ENCODE measurements around the gene ATP5F1D.

ATP5F1D gene

GRCh38 chr19:1220976-1221903, 20.3 kb upstream of the ATP5F1D start:
- peak; percentile 71 for DNase-seq (ENCODE audit: low spot score)

GRCh38 chr19:1221904-1222255, 19.7 kb upstream of the ATP5F1D start:
- no peak for DNase-seq (ENCODE audit: low spot score)

DNA sequence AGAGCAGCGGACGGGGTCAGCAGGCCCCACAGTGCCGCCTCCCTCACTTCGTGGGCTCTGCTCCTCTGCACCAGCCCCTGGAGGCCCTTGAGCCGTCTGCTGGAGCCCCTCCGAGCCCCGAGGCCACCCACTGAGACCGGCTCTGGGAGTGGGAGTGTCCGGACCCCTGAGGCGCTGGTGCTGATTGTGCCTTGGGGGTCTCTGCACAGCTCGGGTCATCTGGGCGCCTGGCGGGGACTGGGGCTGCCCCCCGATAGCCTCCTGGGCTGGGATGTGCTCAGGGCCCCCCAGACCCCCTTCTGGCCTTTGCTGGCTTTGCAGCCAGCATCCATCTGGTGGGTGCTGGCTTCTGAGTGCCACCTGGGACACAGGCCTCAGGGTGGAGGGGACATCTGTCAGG, 19.2 kb upstream of the ATP5F1D start:
- DNase-seq (ENCODE audit: low spot score) = no peak

DNA sequence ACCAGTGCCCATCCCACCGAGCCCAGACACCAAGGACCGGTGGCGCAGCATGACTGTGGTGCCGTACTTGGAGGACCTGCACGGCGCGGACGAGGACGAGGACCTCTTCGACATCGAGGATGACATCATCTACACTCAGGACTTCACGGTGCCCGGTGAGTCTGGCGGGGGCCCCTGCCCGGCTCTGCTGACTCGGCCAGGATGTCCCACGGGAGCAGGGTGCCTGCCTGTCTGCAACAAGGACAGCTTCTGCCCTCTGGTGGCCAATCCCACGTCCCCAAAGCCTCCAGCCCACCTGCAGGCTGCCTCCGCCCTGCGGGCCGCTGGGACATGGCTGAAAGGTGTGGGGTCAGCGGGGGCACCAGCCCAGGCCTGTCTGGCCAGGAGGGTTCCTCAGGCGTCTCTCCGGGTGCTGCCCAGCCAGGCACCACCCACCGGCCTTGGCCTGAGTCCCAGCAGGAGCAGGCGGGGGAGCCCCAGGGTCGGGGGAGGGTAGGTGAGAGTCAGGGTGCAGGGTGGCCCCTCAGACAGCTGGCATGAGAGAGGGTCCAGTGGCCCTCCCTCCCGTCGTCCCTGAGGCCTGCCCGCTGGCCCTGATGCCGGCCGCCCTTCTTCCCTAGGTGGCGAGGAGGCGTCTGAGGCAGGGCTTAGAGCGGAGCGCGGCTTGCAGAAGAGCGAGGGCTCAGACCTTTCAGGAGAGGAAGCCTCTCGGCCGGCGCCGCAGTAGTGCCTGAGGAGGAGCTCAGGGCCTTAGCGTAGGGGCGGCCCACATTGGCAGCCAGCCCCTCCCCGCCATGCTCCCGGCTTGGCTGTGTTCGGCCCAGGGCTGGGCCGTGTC, 18.3 kb upstream of the ATP5F1D start:
- peak; percentile 69 for DNase-seq (ENCODE audit: low spot score)

DNA sequence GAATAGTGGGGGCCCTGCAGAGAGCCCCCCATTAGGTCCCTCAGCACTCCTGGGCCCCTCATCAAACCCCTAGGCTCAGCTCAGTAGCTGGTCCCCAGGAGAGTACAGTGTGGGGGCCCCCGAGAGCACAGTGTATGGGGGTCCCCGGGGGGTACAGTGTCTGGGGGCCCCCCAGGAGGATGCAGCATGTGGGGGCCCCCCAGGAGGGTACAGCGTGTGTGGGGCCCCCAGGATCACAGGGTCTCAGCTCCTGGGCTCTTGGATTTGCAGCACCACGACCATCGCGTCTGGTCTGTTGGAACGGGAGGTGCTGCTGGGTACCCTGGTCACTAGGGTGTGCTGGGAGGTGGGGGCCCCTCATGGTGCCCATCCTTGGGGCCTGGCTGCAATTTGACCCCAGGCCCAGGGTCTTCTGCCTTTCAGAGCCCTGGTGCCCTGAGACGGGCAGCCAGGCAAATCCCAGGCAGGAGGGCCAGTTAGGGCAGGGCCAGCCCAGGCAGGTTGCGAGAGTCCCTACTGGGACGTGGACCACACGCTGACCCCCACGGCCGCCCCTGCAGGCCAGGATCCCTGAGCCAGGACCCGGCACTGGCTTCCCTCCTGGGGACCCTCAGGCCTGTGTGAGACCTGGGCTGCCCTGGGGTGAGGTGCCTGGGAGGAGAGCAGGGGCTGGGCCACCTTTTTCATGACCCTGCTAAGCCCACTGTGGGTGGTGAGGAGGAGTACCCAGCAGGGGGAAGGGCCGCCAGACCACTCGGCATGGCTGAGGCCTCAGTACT, 17.3 kb upstream of the ATP5F1D start:
- DNase-seq (ENCODE audit: low spot score) = no peak

GRCh38 chr19:1224847-1225246, 16.7 kb upstream of the ATP5F1D start:
- no peak for DNase-seq (ENCODE audit: low spot score)

DNA sequence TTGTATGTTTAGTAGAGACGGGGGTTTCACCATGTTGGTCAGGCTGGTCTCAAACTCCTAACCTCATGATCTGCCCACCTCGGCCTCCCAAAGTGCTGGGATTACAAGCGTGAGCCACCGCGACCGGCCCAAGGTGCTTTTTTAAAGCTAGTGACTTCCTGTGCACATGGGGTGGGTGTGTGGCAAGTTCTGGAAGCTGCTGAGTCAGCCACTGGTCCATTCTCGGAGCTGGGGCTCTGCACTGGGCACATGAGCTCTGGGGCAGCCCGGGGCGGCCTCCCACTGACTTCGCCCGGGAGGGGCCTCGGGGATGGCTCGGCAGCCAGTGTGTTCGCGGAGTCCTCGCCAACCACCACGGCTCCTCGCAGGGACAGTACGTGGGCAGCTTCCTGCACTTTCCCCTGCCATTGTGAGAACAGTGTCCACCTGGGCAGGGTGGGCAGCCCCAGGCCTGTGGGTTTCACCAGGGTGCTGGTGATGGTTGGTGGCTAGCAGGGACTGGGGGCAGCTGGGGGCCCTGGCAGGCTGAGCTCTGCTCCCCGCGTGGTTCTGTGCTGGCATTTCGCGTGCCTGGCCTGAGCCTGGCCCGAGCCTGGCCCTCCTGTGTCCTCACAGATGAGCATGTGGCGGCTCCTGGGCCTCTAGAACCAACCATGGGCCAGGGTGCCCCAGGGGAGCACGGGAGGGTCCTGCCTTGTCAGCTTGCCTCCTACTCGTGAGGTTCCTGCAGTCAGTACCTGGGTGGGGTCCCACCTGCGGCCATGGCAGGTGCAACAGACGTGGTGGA, 15.9 kb upstream of the ATP5F1D start:
- DNase-seq (ENCODE audit: low spot score) = no peak

GRCh38 chr19:1226227-1226518, 15.4 kb upstream of the ATP5F1D start:
- no peak for DNase-seq (ENCODE audit: low spot score)

DNA sequence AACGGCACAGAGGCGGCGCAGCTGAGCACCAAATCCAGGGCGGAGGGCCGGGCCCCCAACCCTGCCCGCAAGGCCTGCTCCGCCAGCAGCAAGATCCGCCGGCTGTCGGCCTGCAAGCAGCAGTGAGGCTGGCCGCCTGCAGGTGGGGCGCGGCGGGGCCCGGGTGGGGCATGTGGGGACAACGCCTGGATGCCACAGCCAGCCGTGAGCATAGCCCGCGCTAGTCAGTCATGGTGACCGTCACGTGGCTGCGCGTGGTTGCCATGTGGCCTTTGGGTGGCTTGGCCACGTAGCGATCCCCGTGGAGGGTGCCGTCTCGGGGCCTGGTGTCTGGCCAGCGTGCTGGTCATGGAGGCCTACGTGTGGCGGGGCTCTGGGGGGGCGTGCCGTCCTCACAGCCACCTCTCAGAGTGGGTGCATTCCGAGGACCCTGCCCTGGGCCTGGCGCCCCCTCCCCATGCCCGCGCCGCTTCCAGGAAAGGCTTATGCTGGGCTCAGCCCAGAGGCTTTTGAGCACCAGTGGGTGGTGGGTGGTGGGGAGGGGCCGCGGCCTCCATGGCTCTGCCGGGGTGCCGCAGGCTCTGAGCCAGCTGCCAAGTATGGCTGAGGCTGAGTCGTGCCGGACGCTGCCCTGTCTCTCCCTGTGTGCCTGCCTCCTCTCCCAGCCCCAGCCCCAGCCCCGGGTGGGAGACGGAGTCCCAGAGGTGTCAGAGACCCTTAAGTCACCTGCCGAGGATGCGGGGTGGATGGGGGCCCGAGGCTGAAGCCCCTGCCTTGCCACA, 14.8 kb upstream of the ATP5F1D start:
- DNase-seq (ENCODE audit: low spot score) = no peak

DNA sequence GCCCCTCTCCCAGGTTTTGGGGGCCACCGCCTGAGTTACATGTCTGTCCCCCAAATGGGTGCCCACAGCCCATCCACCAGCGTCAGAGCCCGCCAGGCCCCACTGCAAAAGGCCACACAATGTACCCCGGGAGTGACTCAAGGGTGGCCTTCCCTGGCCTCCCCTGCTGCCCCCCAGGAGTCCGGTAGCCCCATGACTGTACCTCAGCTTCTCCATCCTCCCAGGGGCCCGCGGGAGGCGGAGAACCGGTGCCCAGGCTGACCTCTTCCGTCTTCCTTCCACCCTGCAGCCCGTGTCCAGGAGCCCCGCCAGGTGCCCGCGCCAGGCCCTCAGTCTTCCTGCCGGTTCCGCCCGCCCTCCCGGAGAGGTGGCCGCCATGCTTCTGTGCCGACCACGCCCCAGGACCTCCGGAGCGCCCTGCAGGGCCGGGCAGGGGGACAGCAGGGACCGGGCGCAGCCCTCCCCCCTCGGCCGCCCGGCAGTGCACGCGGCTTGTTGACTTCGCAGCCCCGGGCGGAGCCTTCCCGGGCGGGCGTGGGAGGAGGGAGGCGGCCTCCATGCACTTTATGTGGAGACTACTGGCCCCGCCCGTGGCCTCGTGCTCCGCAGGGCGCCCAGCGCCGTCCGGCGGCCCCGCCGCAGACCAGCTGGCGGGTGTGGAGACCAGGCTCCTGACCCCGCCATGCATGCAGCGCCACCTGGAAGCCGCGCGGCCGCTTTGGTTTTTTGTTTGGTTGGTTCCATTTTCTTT, 14.1 kb upstream of the ATP5F1D start:
- DNase-seq (ENCODE audit: low spot score) = no peak

- DNase-seq (ENCODE audit: low spot score) = no peak
These were observed 13.2 kb upstream of the ATP5F1D start for GRCh38 chr19:1228161-1228957.

GRCh38 chr19:1229056-1229923, 12.3 kb upstream of the ATP5F1D start:
- DNase-seq (ENCODE audit: low spot score) = no peak

DNA sequence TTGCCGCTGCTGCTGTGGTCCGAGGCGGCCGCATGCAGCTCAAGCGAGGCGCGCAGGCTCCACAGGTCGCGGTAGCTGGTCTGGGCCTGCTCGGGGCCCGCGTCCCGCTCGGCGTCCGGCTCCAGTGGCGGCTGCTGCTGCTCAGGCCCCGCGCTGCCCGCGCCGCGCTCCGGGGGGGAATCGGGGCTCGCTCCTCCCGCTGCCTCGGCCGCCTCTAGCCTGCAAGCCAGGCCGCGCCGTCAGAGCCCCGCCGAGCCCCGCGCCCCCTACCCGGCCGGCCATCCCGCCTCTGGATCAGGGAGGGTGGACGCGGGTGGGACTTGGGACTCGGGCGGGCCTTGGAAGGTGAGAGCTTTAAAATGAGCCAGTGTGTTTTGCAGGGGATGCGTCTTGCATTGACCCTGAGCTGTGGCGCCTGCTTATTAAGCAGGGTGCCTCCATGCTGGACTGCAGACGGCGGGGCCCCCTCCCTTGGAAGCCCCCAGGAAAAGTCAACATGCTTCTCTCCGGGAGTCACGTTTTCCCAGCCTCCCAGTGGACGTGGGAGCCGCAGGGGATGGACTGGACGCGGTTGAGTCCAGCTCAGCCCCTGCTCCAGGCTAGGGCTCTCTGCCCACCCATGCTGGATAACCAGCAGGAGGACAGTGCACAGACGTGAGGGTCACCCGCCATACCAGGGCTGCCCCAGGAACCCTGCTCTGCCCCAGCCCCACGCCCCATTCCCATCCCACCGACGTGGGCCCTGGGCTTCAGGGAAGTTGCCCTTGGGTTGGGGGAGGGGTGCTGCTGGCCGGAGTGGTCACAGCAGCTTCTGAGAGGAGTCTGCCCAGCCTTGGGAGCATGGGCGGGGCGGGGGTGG, 11.4 kb upstream of the ATP5F1D start:
- no peak for DNase-seq (ENCODE audit: low spot score)

GRCh38 chr19:1230783-1231489, 10.6 kb upstream of the ATP5F1D start:
- no peak for DNase-seq (ENCODE audit: low spot score)

DNA sequence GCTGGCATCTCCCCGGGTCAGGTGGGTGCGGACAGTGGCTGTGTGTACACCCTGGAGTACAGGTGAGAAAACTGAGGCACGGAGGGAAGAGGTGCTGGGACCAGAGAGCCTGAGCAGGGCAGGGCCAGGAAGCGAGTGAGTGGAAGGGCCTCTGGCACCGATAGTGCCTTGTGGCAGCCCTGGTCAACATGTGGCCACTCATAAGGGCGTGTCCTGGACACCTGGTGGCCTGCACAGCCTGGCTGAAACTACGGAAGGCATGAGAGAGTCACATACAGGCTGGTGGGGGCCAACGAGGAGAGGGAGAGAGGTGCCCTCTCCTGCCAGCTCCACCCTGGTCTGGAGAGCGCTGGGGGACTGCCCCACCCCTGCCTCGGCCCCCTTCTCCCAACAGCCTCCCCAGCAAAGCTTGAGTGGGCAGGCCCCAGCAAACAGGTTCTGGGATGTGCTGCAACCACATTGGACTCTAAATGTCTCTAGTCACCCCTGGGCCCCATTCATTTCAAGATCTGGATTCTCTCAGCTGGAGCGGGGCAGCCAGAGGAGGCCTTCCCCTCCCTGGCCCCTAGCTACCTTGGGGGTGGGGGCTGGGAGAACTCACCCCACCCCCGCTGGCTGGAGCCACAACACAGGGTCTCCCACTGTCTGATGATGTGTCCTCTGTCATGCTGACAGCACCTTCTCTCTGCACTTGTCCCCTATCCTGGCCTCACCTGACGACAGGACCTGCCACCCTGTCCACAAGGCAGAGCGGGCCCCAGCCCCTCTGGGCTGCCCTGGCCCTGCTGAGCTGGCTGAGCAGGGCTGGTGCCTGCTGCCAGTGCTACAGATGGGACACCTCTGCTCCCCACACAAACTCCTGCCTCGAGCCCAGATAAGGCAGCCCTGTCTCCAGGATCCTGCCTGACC, 9.6 kb upstream of the ATP5F1D start:
- DNase-seq (ENCODE audit: low spot score) = no peak

DNA sequence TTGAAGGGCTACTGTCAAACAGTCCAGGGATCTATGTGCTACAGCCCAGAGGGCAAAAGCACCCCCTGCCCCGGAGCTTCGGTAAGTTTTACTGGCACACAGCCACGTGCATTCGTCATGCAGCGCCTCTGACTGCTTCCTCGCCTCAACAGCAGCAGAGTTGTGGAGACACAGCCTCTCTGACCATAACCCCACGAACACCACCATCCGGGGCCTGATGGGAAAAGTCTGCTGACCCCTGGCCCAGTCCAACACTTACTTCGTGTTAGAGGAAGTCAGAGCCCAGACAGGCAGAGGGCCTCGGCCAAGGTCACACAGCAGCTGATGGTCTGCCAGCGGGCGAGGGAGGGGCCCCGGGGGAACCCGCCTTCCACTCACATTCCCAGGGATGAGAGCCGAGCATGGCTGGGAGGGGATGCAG, 8.9 kb upstream of the ATP5F1D start:
- peak; percentile 39 for DNase-seq (ENCODE audit: low spot score)

All from hepatic stellate cell (primary cell).